Activated naive CD8-positive, alpha-beta T cell (primary cell): Measurements from ENCODE around the gene RAB13.

Source experiments
- H3K27ac Mint-ChIP-seq: one replicate; pipeline ENCODE4 v1.8.0; 2021; ENCODE audit warnings: mixed read lengths
- H3K27me3 Mint-ChIP-seq: one replicate; pipeline ENCODE4 v1.8.0; 2021; ENCODE audit warnings: mixed read lengths
- H3K36me3 Mint-ChIP-seq: one replicate; pipeline ENCODE4 v1.8.0; 2021; ENCODE audit warnings: mixed read lengths
- H3K4me1 Mint-ChIP-seq: one replicate; pipeline ENCODE4 v1.8.0; 2021; ENCODE audit warnings: low read depth, mixed read lengths
- H3K4me3 Mint-ChIP-seq: one replicate; pipeline ENCODE4 v1.8.0; 2021; ENCODE audit warnings: mild to moderate bottlenecking, mixed read lengths
- H3K9me3 Mint-ChIP-seq: one replicate; pipeline ENCODE4 v1.8.0; 2021; ENCODE audit warnings: low read depth, mixed read lengths

RAB13 gene

DNA sequence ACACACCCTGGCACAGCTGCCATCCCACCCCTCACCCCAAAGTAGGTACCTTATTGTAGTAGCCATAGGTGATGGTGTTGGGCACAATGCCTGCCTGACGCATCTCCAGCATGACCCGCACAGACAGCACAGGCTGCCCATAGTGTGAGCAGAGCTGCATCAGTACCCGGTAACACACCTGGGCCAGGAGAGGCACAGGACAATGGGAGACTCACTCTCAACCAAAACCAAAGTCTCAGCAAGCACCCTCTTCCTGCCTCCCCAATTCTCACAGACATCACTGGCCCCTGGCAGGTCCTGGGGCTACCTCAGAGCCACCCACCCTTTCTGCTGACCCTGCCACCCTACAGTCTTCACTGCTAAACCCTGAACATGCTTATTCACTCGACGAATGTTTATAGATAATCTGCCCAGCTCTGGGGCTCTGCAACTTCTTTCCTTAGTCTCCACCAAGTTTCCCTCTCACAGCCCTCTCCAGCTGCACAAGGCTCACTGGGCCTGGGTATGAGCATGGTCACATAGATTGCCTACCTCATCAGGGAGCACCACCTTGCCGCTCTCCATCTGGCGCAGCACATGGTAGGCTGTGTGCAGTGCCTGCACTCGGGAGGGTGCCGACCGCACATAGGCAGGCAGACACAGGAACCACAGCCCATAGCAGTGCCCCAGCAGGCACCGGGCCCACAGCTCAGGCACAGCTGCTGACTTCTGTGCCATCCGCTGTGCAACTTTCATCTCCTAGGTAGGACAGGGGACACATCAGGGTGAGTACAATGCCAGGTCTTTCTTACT is 49.9 kb downstream of the RAB13 start:
- Mint-ChIP-seq H3K36me3 (peaks cover 8% of the 10 kb centered on the region), H3K4me3 (no peak overlapping the region), H3K27ac (peak overlapping the region; percentile 29), H3K4me1 (peaks cover 2% of the 10 kb centered on the region), H3K9me3 (no peaks in the 10 kb centered on the region), H3K27me3 (no peaks in the 10 kb centered on the region)

DNA sequence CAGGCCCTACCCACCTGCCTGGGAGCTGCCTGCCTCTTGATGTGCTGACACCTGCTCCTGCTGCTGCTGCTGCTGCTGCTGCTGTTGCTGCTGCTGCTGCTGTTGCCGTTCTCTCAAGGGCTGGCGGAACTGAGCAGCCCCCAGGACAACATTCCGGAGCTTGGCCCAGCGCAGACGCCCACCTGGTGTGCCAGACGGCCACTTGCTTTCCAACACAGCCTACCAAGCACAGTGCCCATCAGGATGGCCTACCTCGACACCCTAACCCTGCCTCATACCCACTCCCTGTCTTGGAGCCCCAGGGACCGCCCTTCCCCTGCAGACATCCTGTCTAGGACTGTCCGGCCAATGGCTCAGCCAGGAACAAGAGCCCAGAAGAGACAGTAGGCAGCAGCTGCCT is 51.4 kb downstream of the RAB13 start:
- peaks cover 8% of the 10 kb centered on the region for H3K36me3 Mint-ChIP-seq

DNA sequence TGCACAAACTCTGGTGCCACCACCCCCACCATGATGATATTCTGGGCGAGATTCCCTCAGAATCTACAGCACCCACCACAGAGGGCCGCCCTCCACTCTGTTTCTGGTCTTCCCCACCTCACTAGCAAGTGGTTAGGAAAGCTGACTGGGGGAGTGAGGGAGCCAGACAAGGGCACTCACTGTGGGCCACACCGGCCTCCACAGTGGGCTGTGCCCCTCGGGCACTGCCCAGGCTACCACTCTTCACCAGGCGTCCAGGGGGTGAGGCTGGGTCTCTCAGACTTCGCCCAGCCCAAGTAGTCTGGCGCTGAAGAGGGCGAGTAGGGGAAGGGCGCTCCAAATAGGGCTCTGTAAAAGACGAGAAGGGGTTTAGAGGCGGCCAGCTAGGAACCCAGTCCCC is 52.2 kb downstream of the RAB13 start:
- Mint-ChIP-seq H3K4me3 (no peak overlapping the region), H3K4me1 (peaks cover 2% of the 10 kb centered on the region)

More for the DNA sequence above, 51.4 kb downstream of the RAB13 start:
- H3K4me1 Mint-ChIP-seq, result no peaks in the 10 kb centered on the region
- H3K9me3 Mint-ChIP-seq, result no peaks in the 10 kb centered on the region
- peak overlapping the region; percentile 67 for H3K27ac Mint-ChIP-seq
- no peaks in the 10 kb centered on the region for H3K27me3 Mint-ChIP-seq
- H3K4me3 Mint-ChIP-seq, result no peak overlapping the region

DNA sequence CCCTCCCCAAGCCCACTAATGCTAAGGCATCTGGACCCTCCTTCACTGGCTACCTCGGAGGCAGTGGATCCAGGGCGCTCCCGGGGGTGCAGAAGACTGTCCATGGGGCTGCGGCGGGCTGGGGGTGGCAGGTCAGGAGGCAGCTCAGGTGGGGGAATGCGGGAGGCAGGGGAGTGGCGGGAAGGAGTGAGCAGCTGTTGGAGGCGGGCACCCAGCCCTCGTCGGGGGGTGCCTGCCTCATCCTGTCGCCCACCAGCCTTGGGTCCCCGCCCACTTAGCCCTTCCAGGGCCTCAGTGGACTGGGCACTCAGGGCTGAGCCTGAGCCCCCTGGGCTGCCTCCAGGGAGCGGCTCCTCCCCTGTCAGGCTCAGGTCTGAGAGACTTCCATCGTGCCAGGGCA is 52.7 kb downstream of the RAB13 start:
- H3K4me1 Mint-ChIP-seq, result peaks cover 7% of the 10 kb centered on the region

More for the DNA sequence above, 52.2 kb downstream of the RAB13 start:
- H3K9me3 Mint-ChIP-seq, result no peaks in the 10 kb centered on the region
- H3K27me3 Mint-ChIP-seq, result no peaks in the 10 kb centered on the region
- H3K27ac Mint-ChIP-seq, result no peak overlapping the region
- peaks cover 8% of the 10 kb centered on the region for H3K36me3 Mint-ChIP-seq

DNA sequence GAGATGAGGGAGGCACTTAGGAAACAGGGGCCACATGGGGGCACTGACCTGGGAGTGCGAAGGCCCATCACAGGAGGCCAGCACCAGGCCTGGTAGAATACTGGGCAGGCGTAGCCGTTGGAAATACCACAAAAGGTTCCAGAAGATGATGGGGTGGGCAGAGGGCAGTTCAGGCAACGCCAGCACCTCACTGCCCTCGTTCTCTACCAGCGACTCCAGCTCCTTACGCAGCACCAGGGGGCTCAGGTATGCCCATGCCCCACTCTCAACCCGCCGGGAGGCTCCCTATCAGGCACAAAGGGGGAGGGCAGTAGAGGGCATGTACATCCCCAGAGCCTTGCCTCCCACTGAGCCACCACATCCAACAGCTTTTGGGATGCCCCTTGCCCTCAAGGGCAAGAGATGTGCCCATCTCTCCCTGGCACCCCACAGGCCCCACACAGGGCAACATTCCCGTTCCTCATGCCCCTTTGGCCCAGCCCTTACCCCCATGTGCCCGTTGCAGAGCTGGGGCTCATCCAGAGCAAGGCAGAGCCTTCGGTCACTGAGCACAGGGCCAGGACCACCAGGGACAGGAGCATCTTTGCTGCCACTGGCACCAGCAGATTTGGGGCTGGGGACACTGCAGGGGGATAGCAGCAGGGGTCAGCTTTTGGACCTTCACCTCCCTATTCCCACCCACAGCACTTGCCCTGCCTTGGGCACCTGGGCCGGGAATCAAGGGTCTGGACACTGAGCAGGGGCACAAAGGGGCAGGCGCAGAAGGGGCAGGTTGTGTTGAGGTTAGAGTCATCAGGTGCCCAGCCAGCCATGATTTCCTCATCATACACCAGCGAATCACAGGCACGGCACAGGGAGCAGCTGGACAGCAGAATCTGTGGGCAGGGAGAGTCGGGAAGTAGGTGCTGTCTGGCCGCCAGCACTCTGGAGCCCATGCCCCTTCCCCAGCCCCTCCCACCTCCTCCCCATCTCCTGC is 53.7 kb downstream of the RAB13 start:
- Mint-ChIP-seq H3K9me3 (no peaks in the 10 kb centered on the region), H3K4me3 (no peak overlapping the region), H3K27me3 (no peaks in the 10 kb centered on the region), H3K4me1 (peaks cover 12% of the 10 kb centered on the region), H3K27ac (no peak overlapping the region), H3K36me3 (peaks cover 6% of the 10 kb centered on the region)

More for the DNA sequence above, 52.7 kb downstream of the RAB13 start:
- Mint-ChIP-seq H3K27me3 (no peaks in the 10 kb centered on the region), H3K9me3 (no peaks in the 10 kb centered on the region), H3K27ac (no peak overlapping the region), H3K36me3 (peaks cover 8% of the 10 kb centered on the region), H3K4me3 (no peak overlapping the region)
